Panc1 (cell line): ENCODE measurements around the gene SPATA16. TPM values are rescaled to one million over a fixed set of nuclear protein-coding genes. Genes with fewer than 3 reads are reported as not detected.

ENCODE experiments used
- ATAC-seq: fragments of 200-7000 bp; cut with Tn5 transposase; 2 replicates; pipeline ENCODE4 v1.9.1; 2020; ENCODE audit warnings: mild to moderate bottlenecking, moderate library complexity
- BruUV-seq: library from RNA; stranded (reverse); fragments of 400-500 nt; replicated peaks from 2 replicates; lab custom pipeline; 2021; lab: Mats Ljungman, UMichigan
- CTCF ChIA-PET: fragments of 300-600 bp; sonication (Branson Sonifier 250); formaldehyde crosslinking; loops from one replicate; lab custom pipeline; 2022; ENCODE audit warnings: antibody characterized with exemption; lab: Charles Lee
- POLR2A ChIA-PET: fragments of 300-600 bp; sonication (Branson Sonifier 250); formaldehyde crosslinking; loops from one replicate; lab custom pipeline; 2022; ENCODE audit warnings: antibody characterized with exemption; lab: Charles Lee
- DNase-seq: peaks from one replicate; pipeline ENCODE4 v3.0.0-alpha.2; 2010; ENCODE audit warnings: low read depth, low spot score
- H3K27ac ChIP-seq: 2 replicates; pipeline ENCODE4 v1.5.1; 2011; ENCODE audit warnings: mild to moderate bottlenecking, low read length, inconsistent platforms
- H3K27me3 ChIP-seq: fragments of 200-500 bp; sonication (Bioruptor generic); 2 replicates; pipeline ENCODE4 v1.6.0; 2014; ENCODE audit warnings: low read length, inconsistent platforms; ENCODE audit not compliant: control insufficient read depth, insufficient read depth
- H3K36me3 ChIP-seq: fragments of 200-500 bp; sonication (Bioruptor generic); 2 replicates; pipeline ENCODE4 v1.5.1; 2014; ENCODE audit warnings: inconsistent platforms, mild to moderate bottlenecking, low read length, moderate library complexity; ENCODE audit not compliant: control insufficient read depth, insufficient read depth
- H3K4me1 ChIP-seq: 2 replicates; pipeline ENCODE4 v1.5.1; 2011; ENCODE audit warnings: inconsistent platforms, mild to moderate bottlenecking, low read length, moderate library complexity; ENCODE audit not compliant: control insufficient read depth, insufficient read depth
- H3K4me3 ChIP-seq, 2 experiments: 2 replicates each; pipeline ENCODE4 v1.5.1; 2011 to 2012; ENCODE audit warnings: low read depth in 2 of 2, low read length in 2 of 2, mild to moderate bottlenecking in 2 of 2, inconsistent platforms in 1 of 2, moderate library complexity in 1 of 2
- H3K9me3 ChIP-seq: fragments of 200-500 bp; sonication (Bioruptor generic); 2 replicates; pipeline ENCODE4 v1.5.1; 2014; ENCODE audit warnings: low read depth, mild to moderate bottlenecking, inconsistent platforms, low read length, moderate library complexity; ENCODE audit not compliant: control insufficient read depth, insufficient read depth
- CTCF ChIP-seq: fragments of 450-650 bp; IDR thresholded peaks from 2 replicates; pipeline ENCODE4 v1.5.1; 2017; ENCODE audit warnings: mild to moderate bottlenecking
- POLR2AphosphoS5 ChIP-seq: IDR thresholded peaks from 2 replicates; pipeline ENCODE4 v1.6.1; 2012; ENCODE audit warnings: mild to moderate bottlenecking, low read depth, low read length, moderate library complexity
- REST ChIP-seq, 2 experiments: IDR thresholded peaks; 2 replicates each; pipeline ENCODE4 v1.6.1; 2011 to 2012; ENCODE audit warnings: low read depth in 2 of 2, control low read depth in 1 of 2, low read length in 1 of 2, mild to moderate bottlenecking in 1 of 2, moderate library complexity in 1 of 2; ENCODE audit not compliant: insufficient read depth in 1 of 2
- SIN3A ChIP-seq: IDR thresholded peaks from 2 replicates; pipeline ENCODE4 v1.6.1; 2012; ENCODE audit warnings: low read depth, mild to moderate bottlenecking, low read length, moderate library complexity, borderline replicate concordance; ENCODE audit not compliant: insufficient read depth
- TCF7L2 ChIP-seq: IDR thresholded peaks from 2 replicates; pipeline ENCODE4 v1.6.1; 2011; ENCODE audit warnings: mild to moderate bottlenecking, low read depth, low read length, inconsistent platforms
- in situ Hi-C: cut with HindIII; loops from 2 replicates; pipeline ENCODE4 v1.10.0; 2016; ENCODE audit warnings: low sequenced_read_pairs, low pct_unique_long_range_greater_than_20kb
- intact Hi-C: fragments of 100-400 bp; cut with micrococcal nuclease; formaldehyde crosslinking; loops from one replicate; pipeline ENCODE4 v1.10.0; 2022; ENCODE audit not compliant: unreplicated experiment
- total RNA-seq: library from RNA; stranded (reverse); gene quantifications from one replicate; pipeline ENCODE4 v1.2.1, GENCODE V29; 2021; ENCODE audit not compliant: unreplicated experiment

Gene SPATA16
- total RNA-seq, 1 experiment from 2014 or later: not detected

- ATAC-seq (no peak), DNase-seq (no peak)
- TF ChIP-seq TCF7L2: no peak
- BruUV-seq: no TSS peak
- Histone ChIP-seq H3K36me3 (no peaks in the 10 kb centered on the region), H3K9me3 (no peaks in the 10 kb centered on the region), H3K4me3 (no peak overlapping the region), H3K27me3 (peaks cover 2% of the 10 kb centered on the region; the same call in 1 of the 2 replicates), H3K27ac (no peak overlapping the region), H3K4me1 (no peaks in the 10 kb centered on the region)
- POLR2A ChIA-PET: no interaction called here
- CTCF ChIA-PET: no interaction called here
- in situ Hi-C loops (no loop called here), intact Hi-C loops (no loop called here)
Measured at GRCh38 chr3:173096994-173097785, 43.8 kb downstream of the SPATA16 start.

- intact Hi-C loops: no loop called here
- BruUV-seq: no TSS peak
- ATAC-seq: no peak
- TF ChIP-seq TCF7L2 (no peak), REST (IDR thresholded peaks at IDR 0.05; ENCODE audit: insufficient read depth in 1 of 2, low read depth in 2 of 2, low read length in 1 of 2) (no peak), SIN3A (no peak), CTCF (no peak), POLR2AphosphoS5 (no peak)
- no peak for DNase-seq
- no peaks in the 10 kb centered on the region for H3K9me3 ChIP-seq
- H3K27me3 ChIP-seq: peaks cover 2% of the 10 kb centered on the region; the same call in 1 of the 2 replicates
- in situ Hi-C loops: no loop called here
- H3K4me3 ChIP-seq: no peak overlapping the region
- ChIA-PET CTCF (no interaction called here), POLR2A (no interaction called here)
- no peak overlapping the region for H3K27ac ChIP-seq
- H3K4me1 ChIP-seq: no peaks in the 10 kb centered on the region
- H3K36me3 ChIP-seq: no peaks in the 10 kb centered on the region
Measured at GRCh38 chr3:173096140-173096539, 44.9 kb downstream of the SPATA16 start.

- no peaks in the 10 kb centered on the region for H3K36me3 ChIP-seq
- TF ChIP-seq CTCF: no peak
- TF ChIP-seq POLR2AphosphoS5: no peak
- no peak for TF ChIP-seq REST (IDR thresholded peaks at IDR 0.05; ENCODE audit: insufficient read depth in 1 of 2, low read depth in 2 of 2, low read length in 1 of 2)
- no peak for TF ChIP-seq SIN3A
- TF ChIP-seq TCF7L2: no peak
- peaks cover 2% of the 10 kb centered on the region; the same call in 1 of the 2 replicates for H3K27me3 ChIP-seq
- no TSS peak for BruUV-seq
- ChIA-PET CTCF (no interaction called here), POLR2A (no interaction called here)
- in situ Hi-C loops (no loop called here), intact Hi-C loops (no loop called here)
- H3K4me1 ChIP-seq: no peaks in the 10 kb centered on the region
- ATAC-seq (no peak), DNase-seq (no peak)
- no peaks in the 10 kb centered on the region for H3K9me3 ChIP-seq
- no peak overlapping the region for H3K4me3 ChIP-seq
- no peak overlapping the region for H3K27ac ChIP-seq
Measured at GRCh38 chr3:173092038-173092437, 49.0 kb downstream of the SPATA16 start.
